Hematopoietic multipotent progenitor cell treated with erythropoietin and hydrocortisone succinate and interleukin-3 and kit ligand, for 4 days (in vitro differentiated cells): ENCODE data around the gene CHN1.

Experiments used
- DNase-seq: peaks from one replicate; pipeline ENCODE4 v3.0.0-alpha.2; 2015

Gene CHN1

DNA sequence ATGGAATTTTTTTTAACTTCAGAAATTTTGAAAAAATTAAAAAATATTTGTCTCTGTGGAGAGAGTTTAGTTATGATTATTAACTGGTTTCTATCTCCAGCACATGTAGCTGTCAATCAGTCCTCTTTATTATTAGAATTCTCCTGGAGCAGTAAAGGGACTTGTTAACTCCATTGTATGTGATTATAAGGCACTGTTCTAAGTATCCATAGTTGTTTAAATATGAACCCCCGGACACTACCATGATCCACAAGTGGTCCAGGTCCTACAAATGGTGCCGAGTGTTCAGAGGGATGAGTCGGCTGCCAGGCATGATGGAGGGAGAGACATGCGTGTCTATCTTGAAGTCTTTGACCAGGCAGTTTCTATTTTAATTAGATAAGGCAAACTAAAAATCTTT lies 241.4 kb downstream of the CHN1 start:
- no peak for DNase-seq

- DNase-seq, result no peak
Measured at GRCh38 chr2:174762464-174762863, 242.7 kb downstream of the CHN1 start.

GRCh38 chr2:174761837-174762236 lies 243.3 kb downstream of the CHN1 start:
- DNase-seq, result no peak

GRCh38 chr2:174760845-174761473 lies 244.2 kb downstream of the CHN1 start:
- no peak for DNase-seq

DNA sequence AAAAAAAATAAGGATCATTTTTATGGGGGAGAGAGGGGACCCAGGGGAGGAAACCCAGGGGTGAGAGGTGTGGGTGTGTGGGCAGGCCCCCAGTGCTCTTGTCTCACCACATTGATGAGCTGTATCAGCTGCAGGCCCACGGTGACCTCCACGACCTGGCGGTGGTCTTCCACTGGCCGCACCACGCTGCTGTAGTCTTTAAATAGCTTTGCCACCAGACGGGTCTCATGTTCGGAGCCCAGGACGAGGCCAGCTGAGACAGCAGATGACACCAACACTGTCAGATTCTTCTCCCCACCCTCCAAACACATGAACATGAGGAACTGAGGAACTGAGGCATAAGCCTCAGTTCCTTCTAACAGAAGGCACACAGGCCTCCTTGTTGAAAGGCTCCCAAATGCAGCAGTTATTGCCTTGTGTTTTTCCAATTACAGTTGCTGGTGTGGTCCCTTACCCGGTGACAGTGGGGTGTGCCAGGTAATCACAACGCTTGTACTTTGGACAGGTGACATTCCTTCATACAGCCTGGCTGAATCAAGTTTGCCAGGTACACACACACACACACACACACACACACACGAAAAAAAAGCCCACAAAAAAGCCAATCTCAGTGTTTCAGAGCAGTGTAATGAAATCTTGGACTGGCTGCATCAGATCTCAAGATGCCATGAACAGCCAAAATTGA lies 245.7 kb downstream of the CHN1 start:
- DNase-seq, result no peak

DNA sequence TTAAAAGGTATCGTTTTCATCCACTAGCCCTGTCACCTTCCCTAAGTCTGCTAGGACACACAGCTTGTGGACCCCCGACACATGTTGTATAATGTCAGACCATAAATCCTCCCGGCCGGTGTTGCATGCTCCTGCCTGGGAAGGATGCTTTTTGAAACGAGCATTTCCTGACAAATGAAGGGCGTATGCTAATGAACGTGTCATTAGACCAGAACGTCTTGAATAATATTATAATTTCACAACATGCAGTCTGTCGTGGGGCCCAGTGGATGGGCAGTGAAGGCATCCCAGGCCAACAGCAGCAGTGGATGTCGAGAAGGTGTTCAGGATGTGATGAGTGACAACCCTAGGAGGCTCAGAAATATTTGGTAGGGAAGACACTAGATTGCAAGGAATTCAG lies 248.4 kb downstream of the CHN1 start:
- no peak for DNase-seq

GRCh38 chr2:174753038-174753633 lies 252.0 kb downstream of the CHN1 start:
- no peak for DNase-seq

DNA sequence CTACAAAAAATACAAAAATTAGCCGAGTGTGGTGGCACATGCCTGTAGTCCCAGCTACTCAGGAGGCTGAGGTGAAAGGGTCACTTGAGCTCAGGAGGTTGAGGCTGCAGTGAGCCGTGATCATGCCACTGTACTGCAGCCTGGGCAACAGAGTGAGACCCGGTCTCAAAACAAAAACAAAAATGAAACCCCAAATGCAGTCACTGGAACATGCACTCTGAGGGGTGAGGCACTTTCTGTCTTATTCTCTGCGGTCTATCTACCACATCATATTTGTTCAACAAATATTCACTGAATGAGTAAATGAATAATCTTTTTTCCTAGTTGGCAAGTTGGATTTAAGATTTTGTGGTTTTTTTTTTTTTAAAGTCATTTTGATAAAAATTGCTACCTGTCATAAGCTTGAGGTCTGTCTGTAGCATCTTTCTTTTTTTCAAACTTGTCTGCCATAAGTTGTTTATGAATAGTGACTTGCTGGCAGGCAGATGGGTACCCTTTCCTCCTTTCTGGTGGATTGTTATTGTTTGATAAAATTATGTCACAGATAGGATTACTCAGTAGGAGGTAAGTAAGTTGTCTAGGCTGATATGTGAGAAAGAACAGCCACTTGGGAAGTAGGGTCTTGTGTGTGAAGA lies 252.7 kb downstream of the CHN1 start:
- DNase-seq, result no peak

- DNase-seq, result no peak
Measured at GRCh38 chr2:174750923-174751441, 254.2 kb downstream of the CHN1 start.

- DNase-seq, result no peak
Measured at GRCh38 chr2:174749793-174750192, 255.4 kb downstream of the CHN1 start.

- peak; percentile 76 for DNase-seq
Measured at GRCh38 chr2:174748948-174749347, 256.2 kb downstream of the CHN1 start.
